ENCODE data around the gene SULT4A1. TPM values are rescaled to one million over a fixed set of nuclear protein-coding genes. Genes with fewer than 3 reads are reported as not detected.
"Not testable (repeated sequence)": the region's sequence is repeated elsewhere in the genome, so short reads cannot be mapped to it uniquely, and the experiment has no call there.

SULT4A1 gene
- 1.3 TPM for polyA plus RNA-seq (2013, experiment 1 of 2; ENCODE audit: insufficient read length)
- 1.2 TPM for polyA plus RNA-seq (2013, experiment 2 of 2; ENCODE audit: insufficient read length)

- peak; percentile 53 for DNase-seq
These were observed at the start of gene SULT4A1 for GRCh38 chr22:43862074-43862881. SULT4A1 (minus strand) TSS chr22:43862513; CDS start chr22:43862382, 131 bp downstream.

GRCh38 chr22:43911351-43911750 lies 49.0 kb upstream of the SULT4A1 start:
- no peak for DNase-seq

- DNase-seq: no peak
These were observed 47.9 kb upstream of the SULT4A1 start for GRCh38 chr22:43910178-43910695.

- no peak for DNase-seq
These were observed 47.4 kb upstream of the SULT4A1 start for GRCh38 chr22:43909708-43910107.

GRCh38 chr22:43905681-43906080 lies 43.4 kb upstream of the SULT4A1 start:
- DNase-seq: no peak

- not testable (repeated sequence) for DNase-seq
These were observed 42.1 kb upstream of the SULT4A1 start for GRCh38 chr22:43904412-43904811.

GRCh38 chr22:43903033-43903432 lies 40.7 kb upstream of the SULT4A1 start:
- not testable (repeated sequence) for DNase-seq

GRCh38 chr22:43901976-43902643 lies 39.8 kb upstream of the SULT4A1 start:
- DNase-seq: peak; percentile 92

- DNase-seq: no peak
These were observed 37.9 kb upstream of the SULT4A1 start for GRCh38 chr22:43900206-43900605.

- DNase-seq: no peak
These were observed 35.5 kb upstream of the SULT4A1 start for GRCh38 chr22:43897751-43898261.

GRCh38 chr22:43895986-43896645 lies 33.8 kb upstream of the SULT4A1 start:
- no peak for DNase-seq

- no peak for DNase-seq
These were observed 31.8 kb upstream of the SULT4A1 start for GRCh38 chr22:43894122-43894521.

- DNase-seq: no peak
These were observed 31.0 kb upstream of the SULT4A1 start for GRCh38 chr22:43893266-43893665.

GRCh38 chr22:43892183-43892894 lies 30.0 kb upstream of the SULT4A1 start:
- no peak for DNase-seq

- DNase-seq: no peak
These were observed 29.3 kb upstream of the SULT4A1 start, which contains the start of gene PNPLA5 for GRCh38 chr22:43891360-43892182. PNPLA5 (minus strand) TSS chr22:43892013; CDS start chr22:43891880, 133 bp downstream.

GRCh38 chr22:43890901-43891331 lies 28.6 kb upstream of the SULT4A1 start:
- DNase-seq: no peak

- DNase-seq: peak; percentile 14
These were observed 27.5 kb upstream of the SULT4A1 start for GRCh38 chr22:43889860-43890253.

GRCh38 chr22:43889201-43889859 lies 27.0 kb upstream of the SULT4A1 start:
- no peak for DNase-seq

GRCh38 chr22:43888740-43889139 lies 26.4 kb upstream of the SULT4A1 start:
- DNase-seq: no peak

GRCh38 chr22:43887391-43887790 lies 25.1 kb upstream of the SULT4A1 start:
- no peak for DNase-seq
